HG02938 (cell line): ENCODE measurements around the gene SF3B6.

ENCODE experiments used
- ATAC-seq: cut with Tn5 transposase; IDR thresholded peaks from one replicate; pipeline ENCODE4 v1.9.1; 2021; ENCODE audit warnings: mild to moderate bottlenecking, moderate library complexity; ENCODE audit not compliant: unreplicated experiment

The SF3B6 gene

DNA sequence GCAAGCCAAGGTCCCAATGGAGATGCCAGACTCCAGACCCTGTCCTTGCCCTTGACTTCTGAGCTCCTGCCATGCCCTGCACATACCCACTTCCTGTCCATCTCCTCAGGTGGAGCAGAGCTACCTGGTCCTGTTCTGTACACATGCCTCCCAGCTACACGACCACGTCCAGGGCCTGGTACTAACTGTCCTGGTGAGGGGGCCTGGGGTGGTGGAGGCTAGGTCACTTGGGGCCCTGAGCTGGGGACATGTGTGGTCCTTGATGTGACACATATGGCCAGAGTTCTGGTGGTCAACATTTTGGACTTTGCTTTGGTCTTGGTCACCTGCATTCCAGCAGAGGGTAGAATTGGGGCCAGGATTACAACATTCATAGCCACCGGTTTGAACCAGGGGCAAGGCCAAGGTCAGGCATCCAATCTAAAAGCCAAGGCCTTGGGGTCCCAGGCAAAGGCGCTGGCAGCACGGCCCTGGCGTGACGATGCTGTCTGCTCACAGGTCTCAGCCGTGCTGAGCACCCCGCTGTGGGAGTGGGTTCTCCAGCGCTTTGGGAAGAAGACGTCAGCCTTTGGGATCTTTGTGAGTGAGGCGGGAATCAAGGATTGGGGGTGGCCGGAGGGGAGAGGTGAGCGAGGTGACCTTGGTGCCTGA, 53.7 kb downstream of the SF3B6 start:
- ATAC-seq, result no peak

- no peak for ATAC-seq
Observed at GRCh38 chr2:24021122-24021998, 54.8 kb downstream of the SF3B6 start.

GRCh38 chr2:24020244-24020643, 55.9 kb downstream of the SF3B6 start:
- ATAC-seq, result no peak

GRCh38 chr2:24019729-24020128, 56.4 kb downstream of the SF3B6 start:
- ATAC-seq, result no peak

DNA sequence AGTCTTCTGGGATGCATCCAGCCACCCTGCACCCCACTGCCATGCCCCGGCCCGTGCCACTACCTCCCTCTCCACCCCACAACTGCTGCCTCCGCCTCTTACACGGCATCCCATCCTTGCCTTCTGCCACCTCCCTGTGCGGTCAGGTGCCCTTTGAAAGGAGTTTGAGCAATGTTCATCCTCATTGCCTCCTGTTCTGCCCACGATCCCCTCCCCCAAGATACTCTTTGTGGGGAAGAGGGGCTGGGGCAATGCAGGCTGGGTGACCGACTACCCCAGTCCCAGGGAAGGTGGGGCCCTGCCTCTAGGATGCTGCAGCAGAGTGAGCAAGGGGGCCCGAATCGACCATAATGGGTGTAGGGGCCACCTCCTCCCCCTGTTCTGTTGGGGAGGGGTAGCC, 57.9 kb downstream of the SF3B6 start:
- no peak for ATAC-seq

DNA sequence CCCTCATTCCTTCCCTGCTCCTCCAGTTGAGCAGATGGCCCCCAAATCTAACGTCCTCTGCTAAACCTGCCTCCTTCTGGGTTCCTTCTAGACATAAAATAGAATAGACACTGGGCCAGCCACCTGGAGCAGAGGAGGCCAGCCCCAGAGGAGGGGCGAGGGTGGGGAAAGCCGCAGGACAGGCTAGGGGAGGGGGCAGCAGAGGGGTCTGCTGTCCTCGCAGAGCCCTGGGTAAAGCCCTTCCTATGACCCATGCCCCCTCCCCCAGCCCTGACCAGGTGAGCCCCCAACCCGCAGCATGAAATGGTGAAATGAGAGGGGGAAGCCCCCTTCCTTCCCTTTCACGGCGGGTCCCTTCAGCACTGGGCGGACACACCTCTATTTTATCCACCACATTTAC, 58.4 kb downstream of the SF3B6 start:
- ATAC-seq, result no peak
